Ascending aorta (tissue), 2 donors: ENCODE results near the gene MUC16. TPM values are rescaled to one million over a fixed set of nuclear protein-coding genes. Genes with fewer than 3 reads are reported as not detected.

Experiments
- DNase-seq, 2 donors: peaks; one replicate each; pipeline ENCODE4 v3.0.0-alpha.2; 2019; ENCODE audit warnings: low spot score in 2 of 2
- H3K27ac ChIP-seq, 2 donors: fragments of 200-600 bp; sonication (generic); one replicate each; pipeline ENCODE4 v1.5.1; 2016 to 2017; ENCODE audit warnings: mild to moderate bottlenecking in 1 of 2
- H3K27me3 ChIP-seq: fragments of 200-600 bp; sonication (generic); one replicate; pipeline ENCODE4 v1.5.1; 2017
- H3K36me3 ChIP-seq, 2 donors: fragments of 200-600 bp; sonication (generic); one replicate each; pipeline ENCODE4 v1.5.1; 2016
- H3K4me1 ChIP-seq, 2 donors: fragments of 200-600 bp; sonication (generic); one replicate each; pipeline ENCODE4 v1.5.1; 2016 to 2017; ENCODE audit warnings: mild to moderate bottlenecking in 1 of 2
- H3K4me3 ChIP-seq, 2 donors: fragments of 200-600 bp; sonication (generic); one replicate each; pipeline ENCODE4 v1.5.1; 2016 to 2017; ENCODE audit warnings: mild to moderate bottlenecking in 1 of 2
- H3K9me3 ChIP-seq, 2 donors: fragments of 200-600 bp; sonication (generic); one replicate each; pipeline ENCODE4 v1.5.1; 2016
- CTCF ChIP-seq, 3 experiments: fragments of 200-600 bp in 2 of 3; fragments of 450-650 bp in 1 of 3; sonication (generic) in 2 of 3; IDR thresholded peaks; one replicate each; pipeline ENCODE4 v1.5.1; 2016 to 2019; ENCODE audit warnings: antibody characterized with exemption in 3 of 3, mild to moderate bottlenecking in 1 of 3, moderate library complexity in 1 of 3
- intact Hi-C: fragments of 100-400 bp; cut with DNase I; formaldehyde crosslinking; loops from one replicate; pipeline ENCODE4 v1.15.1; 2023
- total RNA-seq: library from RNA; depleted of rRNA; stranded (reverse); fragments of >200 nt; gene quantifications from one replicate; pipeline ENCODE4 v1.1.0, GENCODE V29; 2016

Gene MUC16
- total RNA-seq, 1 donor from 2014 or later: 0.32 TPM

GRCh38 chr19:9013988-9014387 lies 3.8 kb upstream of the MUC16 start:
- no peaks in the 10 kb centered on the region for H3K9me3 ChIP-seq
- H3K27ac ChIP-seq: no peak overlapping the region
- no peaks in the 10 kb centered on the region for H3K36me3 ChIP-seq
- no peak for TF ChIP-seq CTCF (IDR thresholded peaks at IDR 0.05)
- intact Hi-C loops: no loop called here
- H3K4me3 ChIP-seq: no peak overlapping the region
- H3K27me3 ChIP-seq: no peaks in the 10 kb centered on the region
- DNase-seq: no peak
- no peaks in the 10 kb centered on the region for H3K4me1 ChIP-seq

GRCh38 chr19:9011875-9012274 lies 1.7 kb upstream of the MUC16 start:
- H3K27me3 ChIP-seq: no peaks in the 10 kb centered on the region
- no peaks in the 10 kb centered on the region for H3K4me1 ChIP-seq
- H3K4me3 ChIP-seq: no peak overlapping the region
- no peak for DNase-seq
- intact Hi-C loops: no loop called here
- no peak overlapping the region for H3K27ac ChIP-seq
- H3K36me3 ChIP-seq: no peaks in the 10 kb centered on the region
- no peak for TF ChIP-seq CTCF (IDR thresholded peaks at IDR 0.05)
- H3K9me3 ChIP-seq: no peaks in the 10 kb centered on the region

- Histone ChIP-seq H3K4me3 (no peak overlapping the region), H3K36me3 (no peaks in the 10 kb centered on the region), H3K27ac (no peak overlapping the region), H3K27me3 (no peaks in the 10 kb centered on the region), H3K9me3 (no peaks in the 10 kb centered on the region), H3K4me1 (no peaks in the 10 kb centered on the region)
- DNase-seq: no peak
- no peak for TF ChIP-seq CTCF (IDR thresholded peaks at IDR 0.05)
- intact Hi-C loops: no loop called here
Observed at GRCh38 chr19:9010693-9011092, 484 bp upstream of the MUC16 start.

- Histone ChIP-seq H3K9me3 (no peaks in the 10 kb centered on the region), H3K27ac (no peak overlapping the region), H3K27me3 (no peaks in the 10 kb centered on the region), H3K4me1 (no peaks in the 10 kb centered on the region), H3K4me3 (no peak overlapping the region), H3K36me3 (no peaks in the 10 kb centered on the region)
- no peak for DNase-seq
- no peak for TF ChIP-seq CTCF (IDR thresholded peaks at IDR 0.05)
- intact Hi-C loops: no loop called here
Observed at GRCh38 chr19:9009431-9009830, 778 bp downstream of the MUC16 start.

GRCh38 chr19:9008667-9009066 lies 1.5 kb downstream of the MUC16 start:
- intact Hi-C loops: no loop called here
- DNase-seq: no peak

More at GRCh38 chr19:9008667-9009066, 1.5 kb downstream of the MUC16 start:
- H3K27ac ChIP-seq: no peak overlapping the region
- no peaks in the 10 kb centered on the region for H3K27me3 ChIP-seq
- no peak overlapping the region for H3K4me3 ChIP-seq
- H3K9me3 ChIP-seq: no peaks in the 10 kb centered on the region
- H3K4me1 ChIP-seq: no peaks in the 10 kb centered on the region
- TF ChIP-seq CTCF (IDR thresholded peaks at IDR 0.05): no peak
- no peaks in the 10 kb centered on the region for H3K36me3 ChIP-seq
